ES-I3 (cell line): Measurements from ENCODE around the gene TFE3.

Experiments used
- H3K36me3 ChIP-seq: 2 replicates; pipeline ENCODE4 v1.6.1; 2013; ENCODE audit warnings: mild to moderate bottlenecking, low read length, control low read depth, moderate library complexity; ENCODE audit not compliant: insufficient read depth
- H3K4me1 ChIP-seq: 2 replicates; pipeline ENCODE4 v1.6.1; 2013; ENCODE audit warnings: mild to moderate bottlenecking, control low read depth, low read length; ENCODE audit not compliant: insufficient read depth
- H3K9ac ChIP-seq: 2 replicates; pipeline ENCODE4 v1.6.1; 2013; ENCODE audit warnings: low read depth, mild to moderate bottlenecking, low read length, moderate library complexity
- H3K9me3 ChIP-seq: 2 replicates; pipeline ENCODE4 v1.6.1; 2013; ENCODE audit warnings: mild to moderate bottlenecking, low read length, moderate library complexity; ENCODE audit not compliant: control insufficient read depth, insufficient read depth

The TFE3 gene

GRCh38 chrX:49043220-49043986, at the start of gene TFE3:
TSS of gene TFE3 (minus strand) at chrX:49043357. CDS start at chrX:49043226, 131 bp downstream.
- Histone ChIP-seq H3K36me3 (peaks cover 12% of the 10 kb centered on the region), H3K9ac (peak within 1 kb of the TSS; percentile 73), H3K9me3 (no peaks in the 10 kb centered on the region), H3K4me1 (peaks cover 12% of the 10 kb centered on the region)

GRCh38 chrX:49089553-49089952, 46.4 kb upstream of the TFE3 start:
- no peaks in the 10 kb centered on the region for H3K9me3 ChIP-seq
- no peaks in the 10 kb centered on the region for H3K36me3 ChIP-seq
- 0 out of 2 replicates have a peak, but pooled peaks cover 3% of the 10 kb centered on the region for H3K4me1 ChIP-seq
- H3K9ac ChIP-seq: no peak overlapping the region

GRCh38 chrX:49082271-49082871, 39.2 kb upstream of the TFE3 start:
- no peaks in the 10 kb centered on the region; the same call in 1 of the 2 replicates for H3K36me3 ChIP-seq
- no peaks in the 10 kb centered on the region for H3K9me3 ChIP-seq
- H3K4me1 ChIP-seq: peaks cover 11% of the 10 kb centered on the region; the same call in 1 of the 2 replicates
- no peak overlapping the region for H3K9ac ChIP-seq

- H3K9me3 ChIP-seq: no peaks in the 10 kb centered on the region
- H3K4me1 ChIP-seq: peaks cover 8% of the 10 kb centered on the region; the same call in 1 of the 2 replicates
- peak within 1 kb of the TSS; percentile 70 for H3K9ac ChIP-seq
- H3K36me3 ChIP-seq: no peaks in the 10 kb centered on the region; the same call in none of the 2 replicates
Observed at GRCh38 chrX:49079489-49080428, 36.6 kb upstream of the TFE3 start, which contains the start of gene WDR45. TSS of gene WDR45 (minus strand) at chrX:49079887. CDS start at chrX:49078095, 1,792 bp downstream.

- Histone ChIP-seq H3K4me1 (peaks cover 8% of the 10 kb centered on the region; the same call in 1 of the 2 replicates), H3K9ac (no peak overlapping the region), H3K9me3 (no peaks in the 10 kb centered on the region), H3K36me3 (no peaks in the 10 kb centered on the region; the same call in none of the 2 replicates)
Observed at GRCh38 chrX:49077941-49078340, 34.8 kb upstream of the TFE3 start.

GRCh38 chrX:49075347-49075746, 32.2 kb upstream of the TFE3 start:
- Histone ChIP-seq H3K4me1 (peaks cover 8% of the 10 kb centered on the region; the same call in 1 of the 2 replicates), H3K9me3 (no peaks in the 10 kb centered on the region), H3K36me3 (no peaks in the 10 kb centered on the region; the same call in none of the 2 replicates), H3K9ac (no peak overlapping the region)

- Histone ChIP-seq H3K36me3 (no peaks in the 10 kb centered on the region; the same call in none of the 2 replicates), H3K4me1 (peaks cover 7% of the 10 kb centered on the region; the same call in 1 of the 2 replicates), H3K9ac (peak within 1 kb of the TSS; percentile 50; the same call in 1 of the 2 replicates), H3K9me3 (no peaks in the 10 kb centered on the region)
Observed at GRCh38 chrX:49073601-49074575, 30.7 kb upstream of the TFE3 start, which contains the start of gene PRAF2. TSS of gene PRAF2 (minus strand) at chrX:49074002. CDS start at chrX:49073987, 15 bp downstream.

- Histone ChIP-seq H3K4me1 (no peaks in the 10 kb centered on the region), H3K9ac (peak overlapping the region; percentile 50; the same call in 1 of the 2 replicates)
Observed at GRCh38 chrX:49072712-49073095, 29.5 kb upstream of the TFE3 start.

GRCh38 chrX:49071877-49072711, 28.9 kb upstream of the TFE3 start:
- H3K9ac ChIP-seq: peak overlapping the region; percentile 50
- no peaks in the 10 kb centered on the region for H3K9me3 ChIP-seq
- no peaks in the 10 kb centered on the region for H3K4me1 ChIP-seq
- H3K36me3 ChIP-seq: no peaks in the 10 kb centered on the region; the same call in 1 of the 2 replicates

More at GRCh38 chrX:49072712-49073095, 29.5 kb upstream of the TFE3 start:
- no peaks in the 10 kb centered on the region; the same call in none of the 2 replicates for H3K36me3 ChIP-seq
- no peaks in the 10 kb centered on the region for H3K9me3 ChIP-seq

- Histone ChIP-seq H3K9me3 (no peaks in the 10 kb centered on the region), H3K4me1 (no peaks in the 10 kb centered on the region), H3K36me3 (peaks cover 4% of the 10 kb centered on the region; the same call in 1 of the 2 replicates), H3K9ac (no peak overlapping the region)
Observed at GRCh38 chrX:49070988-49071387, 27.8 kb upstream of the TFE3 start.

- Histone ChIP-seq H3K9ac (no peak overlapping the region), H3K9me3 (no peaks in the 10 kb centered on the region), H3K36me3 (peaks cover 4% of the 10 kb centered on the region; the same call in 1 of the 2 replicates), H3K4me1 (no peaks in the 10 kb centered on the region)
Observed at GRCh38 chrX:49069038-49069437, 25.9 kb upstream of the TFE3 start.
